Calu3 (cell line): ENCODE measurements around the gene SRD5A1. TPM values are rescaled to one million over a fixed set of nuclear protein-coding genes. Genes with fewer than 3 reads are reported as not detected.

Source experiments
- BruUV-seq: library from RNA; stranded (reverse); fragments of 400-500 nt; replicated peaks from 2 replicates; lab custom pipeline; 2021; lab: Mats Ljungman, UMichigan
- CTCF ChIA-PET: fragments of 300-600 bp; sonication (Branson Sonifier 250); formaldehyde crosslinking; loops from one replicate; lab custom pipeline; 2022; ENCODE audit warnings: antibody characterized with exemption; lab: Charles Lee
- DNase-seq: peaks from one replicate; pipeline ENCODE4 v3.0.0; 2022
- H3K27ac Mint-ChIP-seq: one replicate; pipeline ENCODE4 v1.8.0; 2022; ENCODE audit warnings: mixed read lengths; ENCODE audit not compliant: unreplicated experiment
- H3K27me3 Mint-ChIP-seq: one replicate; pipeline ENCODE4 v1.8.0; 2022; ENCODE audit warnings: mixed read lengths; ENCODE audit not compliant: unreplicated experiment
- H3K36me3 Mint-ChIP-seq: one replicate; pipeline ENCODE4 v1.8.0; 2022; ENCODE audit warnings: mild to moderate bottlenecking, moderate library complexity, mixed read lengths; ENCODE audit not compliant: insufficient read depth, unreplicated experiment
- H3K4me1 Mint-ChIP-seq: one replicate; pipeline ENCODE4 v1.8.0; 2022; ENCODE audit warnings: mild to moderate bottlenecking, low read depth, mixed read lengths; ENCODE audit not compliant: unreplicated experiment
- H3K4me3 Mint-ChIP-seq: one replicate; pipeline ENCODE4 v1.8.0; 2022; ENCODE audit warnings: mild to moderate bottlenecking, low read depth, moderate library complexity, mixed read lengths; ENCODE audit not compliant: unreplicated experiment
- H3K9me3 Mint-ChIP-seq: one replicate; pipeline ENCODE4 v1.8.0; 2022; ENCODE audit warnings: low read depth, mixed read lengths; ENCODE audit not compliant: unreplicated experiment
- CTCF ChIP-seq: fragments of 200-600 bp; IDR thresholded peaks from one replicate; pipeline ENCODE4 v1.8.0; 2022; ENCODE audit warnings: antibody characterized with exemption; ENCODE audit not compliant: unreplicated experiment
- intact Hi-C: fragments of 100-400 bp; cut with micrococcal nuclease; formaldehyde crosslinking; loops from one replicate; pipeline ENCODE4 v1.10.0; 2022; ENCODE audit not compliant: unreplicated experiment
- total RNA-seq: library from RNA; stranded (reverse); gene quantifications from 2 replicates; pipeline ENCODE4 v1.2.3, GENCODE V29; 2022

SRD5A1 gene
- total RNA-seq, 1 experiment from 2014 or later = 15.6 TPM

DNA sequence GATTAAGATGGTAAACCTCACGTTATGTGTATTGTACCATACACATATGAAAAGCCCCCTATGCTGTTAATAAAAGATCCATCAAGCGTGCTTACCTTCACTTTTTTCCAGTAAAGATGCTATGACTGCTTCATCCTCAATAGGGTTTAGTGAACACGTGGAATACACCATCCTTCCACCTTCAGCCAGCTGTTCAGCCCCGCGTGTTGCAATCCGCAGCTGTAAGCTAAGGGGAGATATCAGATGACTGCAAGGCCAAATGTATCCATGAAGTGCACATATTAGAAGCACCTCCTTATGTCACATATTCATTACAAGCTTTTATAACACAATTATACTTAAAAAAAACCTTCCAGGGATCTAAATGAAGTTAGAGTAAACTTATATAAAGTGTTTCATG, 16.6 kb upstream of the SRD5A1 start:
- TF ChIP-seq CTCF = no peak
- peaks cover 14% of the 10 kb centered on the region for H3K4me1 Mint-ChIP-seq
- no peak overlapping the region for H3K4me3 Mint-ChIP-seq
- H3K36me3 Mint-ChIP-seq = peaks cover 43% of the 10 kb centered on the region
- no TSS peak for BruUV-seq
- H3K9me3 Mint-ChIP-seq = no peaks in the 10 kb centered on the region
- DNase-seq = no peak
- intact Hi-C loops = no loop called here
- no peaks in the 10 kb centered on the region for H3K27me3 Mint-ChIP-seq
- CTCF ChIA-PET = no interaction called here
- no peak overlapping the region for H3K27ac Mint-ChIP-seq

DNA sequence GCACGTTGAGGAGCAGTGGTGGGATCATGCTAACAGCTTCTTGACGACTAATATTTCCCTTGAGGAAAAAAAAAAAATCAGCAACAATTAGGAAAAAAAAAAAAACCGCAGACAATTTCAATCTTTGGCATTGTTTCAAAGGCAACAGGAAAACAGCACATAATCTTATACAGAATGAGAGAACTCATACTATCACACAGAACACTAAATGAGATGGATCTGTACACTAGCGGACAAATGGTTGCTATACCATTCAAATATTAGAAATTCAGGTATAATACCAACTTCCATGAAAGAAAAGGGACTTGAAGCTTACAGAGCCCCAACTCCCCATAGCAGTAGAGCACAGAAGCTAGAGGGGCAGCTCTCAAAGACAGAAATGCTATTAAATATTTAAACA, 10.0 kb upstream of the SRD5A1 start:
- no peak for DNase-seq
- Mint-ChIP-seq H3K27me3 (no peaks in the 10 kb centered on the region), H3K4me3 (no peak overlapping the region), H3K36me3 (peaks cover 63% of the 10 kb centered on the region), H3K27ac (no peak overlapping the region), H3K4me1 (no peaks in the 10 kb centered on the region), H3K9me3 (peaks cover 3% of the 10 kb centered on the region)
- no TSS peak for BruUV-seq
- intact Hi-C loops = no loop called here
- TF ChIP-seq CTCF = no peak
- CTCF ChIA-PET = interaction anchor here (0.6 to 0.7 kb wide), 2 partner anchors 11 to 367 kb away, joined by 4 to 6 read pairs; no protein-coding TSS in a partner anchor

DNA sequence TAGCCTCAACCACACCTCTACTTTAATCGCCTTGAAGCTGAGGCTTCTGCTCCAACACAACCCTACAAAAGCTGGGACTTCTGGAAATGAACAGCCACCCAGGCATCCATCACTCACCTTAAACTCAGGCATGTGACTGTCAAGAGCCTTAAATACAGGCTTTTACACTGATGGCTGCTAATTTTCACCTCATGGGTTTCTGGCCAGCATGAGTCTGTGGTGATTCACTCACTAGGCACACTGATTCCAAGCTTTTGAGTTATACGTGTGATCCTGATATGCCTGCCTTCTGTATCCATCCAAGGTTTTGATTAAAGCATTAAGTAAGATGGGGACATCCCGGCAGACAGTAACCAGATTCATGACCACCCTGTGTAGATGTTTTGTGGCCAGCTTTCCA, 9.3 kb upstream of the SRD5A1 start:
- Mint-ChIP-seq H3K4me3 (no peak overlapping the region), H3K36me3 (peaks cover 68% of the 10 kb centered on the region), H3K9me3 (peaks cover 3% of the 10 kb centered on the region), H3K4me1 (no peaks in the 10 kb centered on the region), H3K27me3 (no peaks in the 10 kb centered on the region), H3K27ac (no peak overlapping the region)
- DNase-seq = no peak
- CTCF ChIA-PET = no interaction called here
- no TSS peak for BruUV-seq
- TF ChIP-seq CTCF = no peak
- intact Hi-C loops = no loop called here

GRCh38 chr5:6626508-6626907, 6.7 kb upstream of the SRD5A1 start:
- peaks cover 3% of the 10 kb centered on the region for H3K9me3 Mint-ChIP-seq
- CTCF ChIA-PET = no interaction called here
- peaks cover 75% of the 10 kb centered on the region for H3K36me3 Mint-ChIP-seq
- intact Hi-C loops = no loop called here
- peaks cover 8% of the 10 kb centered on the region for H3K4me1 Mint-ChIP-seq
- BruUV-seq = no TSS peak
- no peaks in the 10 kb centered on the region for H3K27me3 Mint-ChIP-seq
- H3K27ac Mint-ChIP-seq = no peak overlapping the region
- TF ChIP-seq CTCF = no peak
- DNase-seq = no peak
- H3K4me3 Mint-ChIP-seq = no peak overlapping the region
